ENCODE measurements around the gene KLHL2.
"Not testable (repeated sequence)": the region's sequence is repeated elsewhere in the genome, so short reads cannot be mapped to it uniquely, and the experiment has no call there.

Gene KLHL2

DNA sequence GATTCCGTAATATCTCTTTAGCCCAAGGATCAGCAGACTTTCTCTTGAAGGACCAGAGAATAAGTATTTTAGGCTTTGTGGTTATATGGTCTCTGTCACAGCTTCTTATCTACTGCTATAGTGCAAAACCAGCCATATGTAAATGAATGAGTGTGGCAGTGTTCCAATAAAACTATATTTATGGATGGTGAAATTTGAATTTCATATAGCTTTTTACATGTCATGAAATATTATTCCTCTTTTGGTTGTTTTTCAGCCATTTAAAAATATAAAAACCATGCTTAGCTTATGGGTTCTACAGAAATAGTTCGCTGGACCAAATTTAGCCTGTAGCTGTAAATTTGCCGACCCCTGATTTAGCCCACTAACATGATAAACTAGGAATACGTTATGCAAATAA, 102.1 kb downstream of the KLHL2 start:
- in situ Hi-C loops (cut with HindIII; ENCODE audit: low pct_ligation_motif_present, low pct_unique_long_range_greater_than_20kb, low sequenced_read_pairs) = no loop called here
- DNase-seq = no peak

DNA sequence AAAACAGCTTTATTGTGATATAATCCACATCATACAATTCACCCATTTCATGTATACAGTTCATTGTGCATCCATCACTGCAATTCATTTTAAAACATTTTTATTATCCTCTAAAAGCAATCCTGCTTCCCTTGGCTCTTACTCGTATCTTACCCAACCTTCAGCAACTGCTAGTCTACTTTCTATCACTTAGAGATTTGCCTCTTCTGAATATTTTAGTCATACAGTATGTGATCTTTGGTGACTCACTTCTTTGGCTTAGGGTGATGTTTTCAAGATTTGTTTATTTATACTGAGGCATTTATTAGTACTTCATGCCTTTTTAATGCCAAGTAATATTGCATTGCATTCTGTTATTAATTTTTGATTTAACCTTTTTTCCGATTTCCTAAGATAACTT, 105.1 kb downstream of the KLHL2 start:
- in situ Hi-C loops (cut with HindIII; ENCODE audit: low pct_ligation_motif_present, low pct_unique_long_range_greater_than_20kb, low sequenced_read_pairs) = no loop called here
- no peak for DNase-seq

DNA sequence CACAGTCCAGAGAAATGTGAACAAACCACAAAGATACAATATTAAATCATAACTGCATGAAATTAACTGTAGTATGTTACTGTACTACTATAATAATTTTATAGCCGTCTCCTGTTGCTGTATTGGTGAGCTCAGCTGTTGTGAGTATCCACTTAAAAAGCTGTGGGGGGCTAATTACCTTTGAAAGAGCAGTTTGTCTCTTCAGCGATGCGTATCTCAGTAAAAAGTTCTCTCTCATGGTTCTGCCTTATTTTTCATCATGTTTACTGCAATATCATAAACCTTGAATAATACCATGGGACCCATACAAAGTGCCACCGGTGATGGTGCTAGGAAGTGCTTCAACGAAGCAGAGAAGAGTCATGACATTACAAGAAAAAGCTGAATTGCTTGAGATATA, 111.7 kb downstream of the KLHL2 start:
- no peak for DNase-seq
- in situ Hi-C loops (cut with HindIII; ENCODE audit: low pct_ligation_motif_present, low pct_unique_long_range_greater_than_20kb, low sequenced_read_pairs) = no loop called here

DNA sequence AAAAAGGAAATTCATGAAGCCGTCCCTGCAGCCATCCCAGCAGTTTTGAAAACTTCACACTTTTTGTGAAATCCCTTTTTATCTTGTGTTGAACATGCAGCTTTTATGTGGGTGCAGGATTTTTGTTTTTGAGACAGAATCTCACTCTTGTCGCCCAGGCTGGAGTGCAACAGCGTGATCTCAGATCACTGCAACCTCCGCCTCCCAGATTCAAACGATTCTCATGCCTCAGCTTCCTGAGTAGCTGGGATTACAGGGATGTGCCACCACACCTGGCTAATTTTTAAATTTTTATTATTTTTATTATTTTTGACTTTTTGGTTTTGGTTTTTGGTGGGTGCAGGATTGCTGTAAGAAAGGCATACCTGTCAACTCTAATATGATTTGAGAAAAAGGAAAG, 112.1 kb downstream of the KLHL2 start:
- in situ Hi-C loops (cut with HindIII; ENCODE audit: low pct_ligation_motif_present, low pct_unique_long_range_greater_than_20kb, low sequenced_read_pairs) = no loop called here
- no peak for DNase-seq

DNA sequence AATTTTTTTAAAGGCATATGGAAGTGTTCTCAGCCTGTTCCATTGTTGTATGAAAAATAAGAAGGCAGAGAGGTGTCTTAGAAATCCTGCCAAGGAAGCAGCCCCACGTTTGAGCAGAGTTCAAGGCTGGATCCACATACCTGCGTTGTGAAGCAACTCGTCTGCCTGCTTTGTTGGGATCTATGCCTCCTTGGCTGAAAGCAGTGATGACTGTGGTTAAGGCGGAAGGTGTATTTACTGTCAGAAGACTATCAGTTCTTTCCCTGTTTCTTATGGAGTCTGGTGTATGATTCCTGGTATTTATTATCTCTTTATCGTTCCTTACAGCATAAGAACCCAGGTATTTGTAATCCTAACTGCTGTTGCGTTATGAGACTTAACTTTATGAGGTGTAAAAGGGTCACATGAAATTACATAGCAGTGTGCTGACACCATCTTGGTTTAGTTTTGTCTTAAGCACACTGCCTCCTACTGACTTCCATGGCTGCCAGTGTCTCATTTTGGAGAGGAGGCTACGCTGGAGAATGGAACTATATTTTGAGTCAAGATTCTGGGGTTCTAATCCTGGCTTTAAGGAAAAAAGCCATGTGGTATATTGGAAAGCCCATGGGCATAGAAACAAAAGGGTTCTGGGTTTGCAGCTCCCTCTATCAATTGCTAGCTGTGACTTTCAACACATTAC, 117.0 kb downstream of the KLHL2 start:
- in situ Hi-C loops (cut with HindIII; ENCODE audit: low pct_ligation_motif_present, low pct_unique_long_range_greater_than_20kb, low sequenced_read_pairs) = no loop called here
- DNase-seq = no peak

DNA sequence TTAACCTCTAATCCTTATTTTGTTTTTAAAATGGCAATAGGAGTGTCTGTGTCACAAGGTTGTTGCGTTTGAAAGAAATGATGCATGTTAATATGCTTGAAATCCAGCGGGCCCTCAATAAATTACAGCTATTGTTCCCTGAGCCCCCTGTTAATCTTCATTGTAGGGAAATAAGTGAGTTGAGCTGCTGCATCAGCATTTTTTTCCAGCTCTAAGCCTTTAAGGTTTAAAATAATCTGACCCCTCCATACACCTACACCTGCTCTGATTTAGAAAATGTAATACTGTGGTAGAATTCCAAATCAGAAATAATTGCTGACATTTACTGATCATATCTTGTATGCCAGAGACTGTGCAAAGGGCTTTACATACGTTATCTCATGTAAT, 117.5 kb downstream of the KLHL2 start:
- no peak for DNase-seq
- in situ Hi-C loops (cut with HindIII; ENCODE audit: low pct_ligation_motif_present, low pct_unique_long_range_greater_than_20kb, low sequenced_read_pairs) = no loop called here

DNA sequence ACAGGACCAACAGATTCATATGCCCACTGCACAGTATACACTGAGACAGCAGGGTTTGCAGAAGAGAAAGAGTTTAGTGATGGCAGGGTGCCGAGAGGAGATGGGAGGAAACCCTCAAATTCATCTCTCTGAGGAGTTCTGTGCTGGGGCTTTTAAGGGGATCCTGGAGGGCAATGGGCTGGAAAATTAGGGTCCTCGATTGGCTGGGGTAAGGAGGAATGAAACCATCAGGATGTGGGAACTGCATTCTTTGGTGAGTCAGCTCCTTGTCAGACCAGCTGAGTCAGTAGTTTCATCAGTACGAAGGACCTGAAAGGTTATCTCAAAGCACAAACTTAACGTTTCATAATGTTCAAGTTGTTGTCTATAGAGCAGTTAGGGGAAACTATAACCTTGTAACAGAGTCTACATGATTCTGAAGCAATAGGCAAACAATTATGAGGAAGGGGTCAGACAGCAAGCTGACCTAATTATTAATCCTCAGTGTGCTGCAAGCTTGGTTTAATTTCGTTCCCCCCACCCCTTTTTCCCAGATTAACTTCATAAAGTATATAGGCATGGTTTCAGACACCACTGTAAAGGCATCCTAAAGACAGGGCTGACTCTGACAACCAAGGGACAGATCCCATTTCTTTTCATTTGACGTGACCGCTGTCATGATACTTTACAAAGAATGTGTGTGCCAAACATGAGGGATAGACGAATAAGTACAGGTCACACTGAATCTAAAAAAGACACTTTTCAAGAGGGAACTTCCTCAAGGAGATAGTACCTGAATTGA, 118.6 kb downstream of the KLHL2 start:
- in situ Hi-C loops (cut with HindIII; ENCODE audit: low pct_ligation_motif_present, low pct_unique_long_range_greater_than_20kb, low sequenced_read_pairs) = no loop called here

DNA sequence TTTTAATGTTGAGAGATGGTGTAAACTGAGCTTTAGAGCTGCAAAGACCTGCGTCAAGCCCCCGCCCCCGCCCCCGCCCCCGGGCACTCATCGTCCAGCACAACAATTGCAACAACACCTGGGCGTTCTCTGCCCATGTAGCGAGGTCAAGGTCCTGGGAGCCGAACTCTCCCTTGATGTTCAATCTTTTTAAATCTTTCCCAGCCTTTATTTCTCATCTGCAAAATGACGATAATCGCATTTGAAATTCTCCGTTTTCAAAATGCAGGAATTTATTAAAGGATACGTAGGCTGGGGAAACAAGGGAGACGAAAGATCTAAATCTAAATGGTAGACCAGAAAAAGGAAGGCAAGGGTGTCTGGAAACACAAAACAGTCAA, 119.5 kb downstream of the KLHL2 start:
- DNase-seq = peak; percentile 50
- in situ Hi-C loops (cut with HindIII; ENCODE audit: low pct_ligation_motif_present, low pct_unique_long_range_greater_than_20kb, low sequenced_read_pairs) = no loop called here

More for the DNA sequence above, 118.6 kb downstream of the KLHL2 start:
- peak; percentile 78 for DNase-seq

DNA sequence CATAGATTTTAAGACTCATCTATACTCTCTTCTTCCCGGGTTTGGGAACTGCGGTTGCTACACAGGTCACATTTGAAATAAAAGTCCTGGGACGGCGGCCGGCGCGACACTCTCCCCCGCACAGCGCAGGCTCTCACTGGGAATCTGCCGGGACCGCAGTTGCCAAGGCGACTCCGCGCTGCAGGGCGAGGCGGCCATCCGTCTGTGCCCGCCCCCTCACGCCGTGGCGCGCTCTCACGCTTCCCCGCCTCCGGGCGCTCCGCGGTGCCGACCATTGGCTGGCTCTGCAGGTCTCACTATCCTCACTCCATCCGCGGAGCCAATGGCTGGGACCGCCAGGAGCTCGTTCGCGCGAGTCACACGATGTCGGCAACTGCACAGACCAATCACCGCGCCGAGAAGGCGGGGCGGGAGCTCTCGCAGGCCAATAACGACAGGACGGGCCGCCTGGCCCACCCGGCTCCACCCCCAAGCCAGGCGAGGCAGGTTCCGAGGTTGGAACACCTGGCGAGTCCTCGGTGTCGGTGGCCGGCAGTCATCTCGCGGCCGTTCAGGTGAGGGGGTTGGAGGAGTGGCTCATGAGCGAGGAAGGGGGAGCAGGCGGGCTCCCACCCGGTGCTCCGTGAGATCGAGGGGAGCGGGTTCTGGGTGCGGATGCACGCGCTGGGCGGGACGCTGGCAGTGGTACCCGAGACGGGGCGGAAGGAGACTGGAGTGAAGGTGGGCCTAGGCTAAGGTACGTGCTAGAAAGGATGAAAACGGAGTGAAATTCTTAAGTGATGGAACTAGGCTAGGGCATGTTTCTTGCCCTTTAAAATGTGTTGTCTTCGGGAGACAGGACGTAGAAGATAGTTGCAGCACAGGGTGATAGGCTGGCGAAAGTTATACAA, 120.1 kb downstream of the KLHL2 start, which contains the start of gene MSMO1:
Gene MSMO1, plus strand, starts transcription at position 459 of the 890 bp plus-strand sequence. CDS start 5,702 bp downstream, outside the sequence.
- in situ Hi-C loops (cut with HindIII; ENCODE audit: low pct_ligation_motif_present, low pct_unique_long_range_greater_than_20kb, low sequenced_read_pairs) = no loop called here
- DNase-seq = peak; percentile 98

DNA sequence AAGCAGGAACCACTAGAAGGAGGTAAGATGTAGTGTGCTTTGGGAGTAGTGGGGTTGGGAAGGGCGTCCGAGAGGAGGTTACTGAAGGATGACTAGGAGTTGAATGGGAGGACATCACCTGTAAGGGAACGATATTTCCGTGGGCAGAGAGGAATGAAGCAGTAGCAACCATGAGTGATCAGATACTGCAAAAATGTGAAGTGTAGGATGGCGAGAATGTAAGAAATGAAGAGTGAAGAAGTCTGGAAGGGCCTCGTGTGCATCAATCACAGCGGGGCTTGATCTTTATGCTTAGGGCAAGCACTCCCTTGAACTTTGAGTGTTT, 120.7 kb downstream of the KLHL2 start:
- in situ Hi-C loops (cut with HindIII; ENCODE audit: low pct_ligation_motif_present, low pct_unique_long_range_greater_than_20kb, low sequenced_read_pairs) = no loop called here
- DNase-seq = no peak

DNA sequence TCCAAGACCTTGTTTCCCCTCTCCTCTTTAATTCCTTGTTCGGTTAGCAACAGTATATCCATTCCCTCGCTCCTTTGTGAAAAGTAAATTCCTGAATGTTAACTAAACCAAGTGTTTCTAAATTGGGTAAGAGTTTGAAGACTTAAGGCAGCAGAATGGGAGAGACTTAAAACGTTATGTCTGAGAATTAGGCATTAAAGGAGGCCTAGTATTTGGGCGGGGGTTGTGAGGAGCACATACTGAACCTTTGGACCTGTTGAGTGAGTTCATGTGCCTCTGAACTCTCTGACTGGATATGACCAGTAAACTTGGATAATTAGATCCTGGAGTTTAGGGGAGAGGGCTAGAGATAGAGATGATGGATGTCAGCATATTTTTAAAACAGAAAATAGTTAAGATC, 121.3 kb downstream of the KLHL2 start:
- DNase-seq = no peak
- in situ Hi-C loops (cut with HindIII; ENCODE audit: low pct_ligation_motif_present, low pct_unique_long_range_greater_than_20kb, low sequenced_read_pairs) = no loop called here

DNA sequence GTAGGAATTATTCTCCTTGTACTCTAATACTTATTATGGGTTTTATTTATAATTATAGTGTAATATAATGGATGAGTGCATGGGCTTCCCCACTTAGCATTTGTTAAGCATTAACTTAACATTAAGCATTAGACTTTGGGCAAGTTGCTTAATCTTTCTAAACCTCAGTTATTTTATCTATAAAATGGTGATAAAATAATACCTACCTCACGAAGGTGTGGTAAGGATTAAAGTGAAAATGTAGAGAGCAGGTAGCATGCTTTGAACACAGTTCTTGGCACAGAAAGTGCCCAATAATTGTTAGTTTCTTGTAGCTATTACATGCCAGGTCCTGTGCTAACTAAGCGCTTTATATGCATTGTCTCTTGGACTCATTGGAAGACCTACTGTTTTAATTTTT, 122.7 kb downstream of the KLHL2 start:
- DNase-seq = no peak
- in situ Hi-C loops (cut with HindIII; ENCODE audit: low pct_ligation_motif_present, low pct_unique_long_range_greater_than_20kb, low sequenced_read_pairs) = no loop called here

DNA sequence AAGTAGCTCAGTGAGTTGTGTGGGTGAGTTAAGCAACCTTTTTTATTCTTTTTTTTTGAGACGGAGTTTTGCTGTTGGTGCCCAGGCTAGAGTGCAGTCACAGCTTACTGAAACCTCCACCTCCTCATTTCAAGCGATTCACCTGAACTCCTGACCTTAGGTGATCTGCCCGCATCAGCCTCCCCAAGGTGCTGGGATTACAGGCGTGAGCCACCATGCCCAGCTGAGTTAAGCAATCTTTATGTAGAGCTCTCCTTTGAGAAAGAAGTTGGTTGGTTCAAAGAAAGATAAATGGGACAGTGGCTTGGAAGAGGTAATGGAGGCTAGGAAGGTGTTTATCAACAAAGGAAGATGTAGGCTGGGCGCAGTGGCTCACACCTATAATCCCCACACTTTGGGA, 123.3 kb downstream of the KLHL2 start:
- in situ Hi-C loops (cut with HindIII; ENCODE audit: low pct_ligation_motif_present, low pct_unique_long_range_greater_than_20kb, low sequenced_read_pairs) = no loop called here
- no peak for DNase-seq

DNA sequence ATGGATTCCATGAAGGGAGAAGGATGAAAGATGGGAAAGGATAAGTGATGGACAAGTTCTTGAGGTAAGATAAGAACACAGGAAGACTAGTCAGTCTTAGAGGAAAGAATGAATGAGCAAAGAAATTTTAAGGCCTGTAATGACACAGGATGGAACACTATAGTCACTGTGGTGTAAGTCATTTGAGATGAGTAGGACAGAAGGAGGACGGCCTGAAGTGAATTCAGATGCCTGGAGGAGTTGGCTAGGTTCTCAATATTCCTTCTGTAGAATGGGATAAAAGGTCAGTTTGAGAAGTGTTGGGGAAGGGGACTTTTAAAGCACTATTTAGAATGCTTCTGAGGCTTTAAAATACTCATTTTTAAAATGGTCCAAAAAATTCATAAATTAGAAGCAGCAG, 124.0 kb downstream of the KLHL2 start:
- DNase-seq = no peak
- in situ Hi-C loops (cut with HindIII; ENCODE audit: low pct_ligation_motif_present, low pct_unique_long_range_greater_than_20kb, low sequenced_read_pairs) = no loop called here

DNA sequence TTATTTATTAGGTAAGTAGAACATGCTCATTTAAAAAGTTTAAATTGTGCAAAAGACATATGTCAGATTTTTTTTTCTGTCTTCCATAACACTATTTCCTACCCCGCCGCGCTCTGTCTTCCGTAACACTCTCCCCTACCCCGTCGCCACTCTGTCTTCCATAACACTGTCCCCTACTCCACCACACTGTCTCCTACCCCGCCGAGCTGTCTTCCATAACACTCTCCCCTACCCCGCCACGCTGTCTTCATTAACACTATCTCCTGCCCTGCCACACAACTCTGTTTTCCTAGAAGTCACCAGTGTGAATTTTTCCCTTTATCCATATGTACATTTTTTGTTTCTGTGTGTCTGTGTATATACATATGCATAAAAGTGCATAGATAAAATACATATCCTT, 124.5 kb downstream of the KLHL2 start:
- no peak for DNase-seq
- in situ Hi-C loops (cut with HindIII; ENCODE audit: low pct_ligation_motif_present, low pct_unique_long_range_greater_than_20kb, low sequenced_read_pairs) = no loop called here

DNA sequence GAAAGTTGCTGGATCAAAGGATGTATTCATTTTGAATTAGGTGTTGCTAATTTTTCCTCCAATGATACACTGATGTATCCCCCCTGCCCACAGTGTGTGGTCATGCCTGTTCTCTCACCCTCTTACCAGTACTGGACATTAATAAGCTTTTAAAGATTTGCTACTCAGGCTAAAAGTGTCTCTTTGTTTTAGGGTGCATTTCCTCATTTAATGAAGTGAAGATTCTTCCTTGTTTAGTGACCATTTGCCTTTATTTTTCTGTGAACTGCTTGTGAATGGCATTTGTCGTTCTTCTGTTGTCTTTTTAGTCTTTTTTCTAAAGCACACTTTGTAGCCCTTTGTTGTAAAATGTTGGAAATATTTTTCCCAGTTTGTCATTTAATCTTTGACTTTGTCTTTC, 125.1 kb downstream of the KLHL2 start:
- in situ Hi-C loops (cut with HindIII; ENCODE audit: low pct_ligation_motif_present, low pct_unique_long_range_greater_than_20kb, low sequenced_read_pairs) = no loop called here
- DNase-seq = no peak

DNA sequence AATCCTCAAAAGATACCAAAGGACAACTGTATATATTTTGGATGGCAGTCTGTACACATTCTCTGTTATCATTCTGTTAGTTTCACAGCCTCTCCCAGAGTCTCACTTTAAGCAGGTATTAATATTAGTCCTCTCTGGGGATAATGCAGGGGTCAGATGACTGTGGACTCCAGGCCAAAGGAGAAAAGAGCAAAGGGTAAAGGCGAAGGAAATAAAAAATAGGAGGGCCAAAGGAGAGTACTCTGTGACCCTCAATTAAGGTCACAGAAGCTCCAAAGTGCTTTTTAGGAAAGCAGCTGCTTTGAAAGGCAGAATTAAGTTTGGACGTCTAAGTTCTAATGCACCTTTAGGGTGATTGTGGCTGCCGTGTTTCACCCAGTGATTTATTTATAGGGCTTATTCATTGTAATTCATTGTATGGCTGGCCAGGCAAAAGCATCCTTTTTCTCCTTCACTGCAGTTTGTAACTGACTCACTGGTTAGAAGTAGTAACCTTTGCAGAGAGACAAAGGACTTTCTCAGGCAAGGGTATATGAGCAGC, 127.9 kb downstream of the KLHL2 start:
- in situ Hi-C loops (cut with HindIII; ENCODE audit: low pct_ligation_motif_present, low pct_unique_long_range_greater_than_20kb, low sequenced_read_pairs) = no loop called here
- DNase-seq = no peak

DNA sequence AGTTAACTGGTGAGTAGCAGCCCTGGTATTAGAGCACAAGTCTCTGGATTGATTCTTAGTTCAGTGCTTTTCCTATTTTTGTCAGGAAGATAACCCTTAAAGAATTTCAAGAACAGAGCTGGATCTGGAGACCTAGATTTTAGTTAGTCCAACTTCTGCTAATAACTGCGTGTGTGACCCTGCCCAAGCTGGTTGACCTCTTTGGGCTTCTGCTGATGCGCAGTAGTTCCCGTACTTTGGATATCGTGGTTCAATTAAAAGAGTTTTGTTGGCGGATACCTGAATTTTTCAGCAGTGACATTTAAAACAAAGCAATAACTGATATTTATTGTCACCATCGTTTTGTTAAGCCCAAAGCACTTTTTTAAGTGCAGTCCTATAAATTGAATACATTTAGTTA, 129.4 kb downstream of the KLHL2 start:
- in situ Hi-C loops (cut with HindIII; ENCODE audit: low pct_ligation_motif_present, low pct_unique_long_range_greater_than_20kb, low sequenced_read_pairs) = no loop called here

DNA sequence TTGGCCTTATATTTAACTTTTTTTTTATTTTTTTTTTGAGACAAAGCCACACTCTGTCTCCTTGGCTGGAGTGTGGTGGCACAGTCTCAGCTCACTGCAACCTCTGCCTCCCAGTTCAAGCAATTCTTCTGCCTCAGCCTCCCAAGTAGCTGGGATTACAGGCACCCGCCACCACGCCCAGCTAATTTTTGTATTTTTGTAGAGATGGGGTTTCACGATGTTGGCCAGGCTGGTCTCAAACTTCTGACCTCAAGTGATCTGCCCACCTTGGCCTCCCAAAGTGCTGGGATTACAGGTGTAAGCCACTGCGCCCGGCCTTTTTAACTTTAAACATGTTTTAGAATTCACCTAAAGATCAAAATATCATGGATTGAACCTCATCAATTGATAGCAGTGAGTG, 135.0 kb downstream of the KLHL2 start:
- in situ Hi-C loops (cut with HindIII; ENCODE audit: low pct_ligation_motif_present, low pct_unique_long_range_greater_than_20kb, low sequenced_read_pairs); DNase-seq: not testable (repeated sequence)

More for the DNA sequence above, 129.4 kb downstream of the KLHL2 start:
- DNase-seq = no peak
